ENCODE results near the gene SEMA3F.

DNA sequence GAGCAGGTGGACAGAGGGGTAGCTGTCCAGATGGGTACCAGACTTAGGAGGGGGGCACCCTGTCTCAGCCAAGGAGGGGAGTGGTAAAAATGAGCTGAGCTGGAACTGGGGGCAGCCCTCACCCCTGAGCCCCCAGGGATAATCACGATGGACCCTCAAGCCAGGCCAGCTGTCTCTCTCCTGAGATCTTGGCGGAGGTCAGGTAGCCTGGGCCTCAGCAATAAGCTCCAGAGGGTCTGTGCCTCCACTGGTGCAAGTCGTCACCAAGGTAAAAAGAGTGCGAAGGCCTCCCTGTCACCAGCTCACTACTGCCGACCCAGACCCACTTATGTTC is 55.0 kb downstream of the SEMA3F start:
- TF ChIP-seq, protein P1, sequence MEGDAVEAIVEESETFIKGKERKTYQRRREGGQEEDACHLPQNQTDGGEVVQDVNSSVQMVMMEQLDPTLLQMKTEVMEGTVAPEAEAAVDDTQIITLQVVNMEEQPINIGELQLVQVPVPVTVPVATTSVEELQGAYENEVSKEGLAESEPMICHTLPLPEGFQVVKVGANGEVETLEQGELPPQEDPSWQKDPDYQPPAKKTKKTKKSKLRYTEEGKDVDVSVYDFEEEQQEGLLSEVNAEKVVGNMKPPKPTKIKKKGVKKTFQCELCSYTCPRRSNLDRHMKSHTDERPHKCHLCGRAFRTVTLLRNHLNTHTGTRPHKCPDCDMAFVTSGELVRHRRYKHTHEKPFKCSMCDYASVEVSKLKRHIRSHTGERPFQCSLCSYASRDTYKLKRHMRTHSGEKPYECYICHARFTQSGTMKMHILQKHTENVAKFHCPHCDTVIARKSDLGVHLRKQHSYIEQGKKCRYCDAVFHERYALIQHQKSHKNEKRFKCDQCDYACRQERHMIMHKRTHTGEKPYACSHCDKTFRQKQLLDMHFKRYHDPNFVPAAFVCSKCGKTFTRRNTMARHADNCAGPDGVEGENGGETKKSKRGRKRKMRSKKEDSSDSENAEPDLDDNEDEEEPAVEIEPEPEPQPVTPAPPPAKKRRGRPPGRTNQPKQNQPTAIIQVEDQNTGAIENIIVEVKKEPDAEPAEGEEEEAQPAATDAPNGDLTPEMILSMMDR (IDR thresholded peaks at IDR 0.05; ENCODE audit: poor library complexity): no peak
- no peak for TF ChIP-seq EZH2 (IDR thresholded peaks at IDR 0.05; ENCODE audit: borderline replicate concordance)
- no peak for TF ChIP-seq EZH2phosphoT487 (IDR thresholded peaks at IDR 0.05; ENCODE audit: low read depth, severe bottlenecking, unreplicated experiment)
